Eye (tissue), 1 donor: ENCODE measurements around the gene IGFBP2.

Source experiments
- DNase-seq: peaks from one replicate; pipeline ENCODE4 v3.0.0-alpha.2; 2015

The IGFBP2 gene

DNA sequence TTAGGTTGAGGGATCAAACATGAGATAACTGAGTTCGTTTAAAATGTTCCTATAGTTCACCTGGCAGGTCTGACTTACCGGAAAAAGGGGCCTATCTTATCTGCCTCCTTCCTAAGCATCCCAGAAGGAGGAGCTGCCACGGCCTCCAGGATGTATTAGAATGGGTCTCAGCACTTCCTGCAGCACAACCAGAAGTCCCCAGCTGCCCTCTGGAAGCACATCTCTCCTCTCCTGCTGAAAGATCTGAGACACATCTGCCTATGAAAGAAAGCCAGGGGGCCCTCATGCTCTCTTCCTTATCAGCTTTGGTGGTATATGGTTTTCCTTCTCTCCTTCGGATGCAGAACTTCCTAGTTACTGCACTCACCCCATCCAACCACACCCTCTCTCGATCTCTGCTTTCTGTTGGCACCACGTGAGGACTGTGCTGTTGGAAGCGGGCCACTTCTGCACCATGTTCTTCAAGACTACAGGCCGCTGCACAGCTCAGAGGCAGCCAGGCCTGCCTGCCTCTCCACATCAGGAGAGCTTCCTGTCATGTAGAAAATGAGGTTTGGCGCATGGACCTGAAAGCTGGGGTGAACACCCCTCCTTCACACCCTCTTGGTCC, 55.6 kb downstream of the IGFBP2 start:
- no peak for DNase-seq

DNA sequence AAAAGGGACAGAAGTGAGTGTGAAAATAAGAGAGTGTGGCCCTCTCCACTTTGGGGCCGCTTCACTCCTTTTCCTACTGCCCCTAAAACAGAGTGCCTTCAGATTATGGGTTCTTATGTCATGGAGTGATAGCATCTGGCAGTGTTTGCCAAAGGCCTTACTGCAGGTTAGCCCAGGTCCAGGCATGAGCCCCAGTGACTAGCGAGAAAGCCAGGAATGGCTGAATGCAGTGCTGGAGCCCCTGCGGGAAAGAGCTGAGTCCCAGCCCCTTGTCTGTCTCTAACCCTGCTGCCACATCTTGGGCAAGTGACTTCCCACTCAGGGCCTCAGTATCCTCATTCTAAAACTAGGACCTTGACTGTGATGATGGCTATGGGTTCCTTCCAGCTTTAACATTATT, 56.2 kb downstream of the IGFBP2 start:
- no peak for DNase-seq

DNA sequence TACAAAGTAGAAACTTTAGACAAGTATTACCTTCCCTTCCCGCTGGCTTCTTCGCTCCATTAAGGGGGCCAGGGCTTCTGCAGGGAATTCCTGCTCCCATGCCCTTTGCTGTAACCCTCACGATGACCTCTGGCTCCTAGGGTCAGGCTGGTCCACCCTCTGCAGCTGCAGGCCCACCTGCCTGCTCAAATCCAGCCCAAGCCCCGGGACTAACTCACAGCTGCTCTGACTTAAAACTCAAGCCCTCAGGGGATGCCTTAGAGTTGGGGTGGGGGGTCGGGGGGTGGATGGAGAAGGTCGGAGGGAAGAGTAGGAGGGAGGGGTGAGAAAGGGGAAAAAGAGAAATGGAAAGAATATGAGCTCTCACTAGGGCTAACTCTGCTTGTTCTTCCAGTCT, 57.2 kb downstream of the IGFBP2 start:
- DNase-seq = no peak

DNA sequence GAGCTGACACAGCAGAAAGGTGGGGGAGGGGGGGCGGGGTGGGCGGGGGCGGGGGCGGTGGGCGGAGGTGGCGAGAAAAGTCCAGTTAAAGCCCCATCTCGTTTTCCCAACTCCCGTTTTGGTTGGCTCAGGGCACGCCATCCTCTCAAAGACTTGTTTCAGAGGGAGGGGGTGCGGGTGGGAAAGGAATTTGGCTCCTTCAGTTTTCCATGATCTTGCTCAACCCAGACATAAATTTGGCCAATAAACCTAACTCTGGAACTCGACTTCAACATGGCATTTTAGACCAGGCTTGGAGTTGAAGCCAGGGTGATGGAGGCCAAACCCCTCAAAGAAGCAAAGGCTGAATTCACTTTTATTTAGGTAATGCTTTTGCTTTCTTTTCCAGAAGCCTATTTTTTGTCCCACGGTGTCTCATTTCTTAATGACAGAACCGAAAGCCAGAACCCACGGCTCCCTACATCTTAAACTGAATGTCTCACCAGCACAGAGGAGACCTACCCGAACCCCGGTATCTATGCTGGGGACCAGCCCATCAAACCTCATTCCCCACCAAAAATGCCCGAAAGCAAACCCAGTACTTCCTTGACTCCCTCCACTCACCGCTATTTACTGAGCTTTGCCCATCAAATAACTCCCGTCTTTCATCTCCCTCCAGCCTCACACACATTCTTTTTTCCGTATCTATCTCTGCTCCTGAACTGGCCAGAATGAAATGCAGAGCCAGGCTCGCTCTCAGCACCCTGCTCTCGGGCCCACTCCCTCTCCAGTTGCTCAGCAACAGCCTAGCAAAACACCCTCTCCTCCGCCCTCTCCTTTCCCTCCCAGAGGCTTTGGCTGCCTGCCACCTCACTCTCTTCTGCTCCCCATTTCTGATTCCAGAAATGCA, 57.9 kb downstream of the IGFBP2 start:
- peak; percentile 94 for DNase-seq

DNA sequence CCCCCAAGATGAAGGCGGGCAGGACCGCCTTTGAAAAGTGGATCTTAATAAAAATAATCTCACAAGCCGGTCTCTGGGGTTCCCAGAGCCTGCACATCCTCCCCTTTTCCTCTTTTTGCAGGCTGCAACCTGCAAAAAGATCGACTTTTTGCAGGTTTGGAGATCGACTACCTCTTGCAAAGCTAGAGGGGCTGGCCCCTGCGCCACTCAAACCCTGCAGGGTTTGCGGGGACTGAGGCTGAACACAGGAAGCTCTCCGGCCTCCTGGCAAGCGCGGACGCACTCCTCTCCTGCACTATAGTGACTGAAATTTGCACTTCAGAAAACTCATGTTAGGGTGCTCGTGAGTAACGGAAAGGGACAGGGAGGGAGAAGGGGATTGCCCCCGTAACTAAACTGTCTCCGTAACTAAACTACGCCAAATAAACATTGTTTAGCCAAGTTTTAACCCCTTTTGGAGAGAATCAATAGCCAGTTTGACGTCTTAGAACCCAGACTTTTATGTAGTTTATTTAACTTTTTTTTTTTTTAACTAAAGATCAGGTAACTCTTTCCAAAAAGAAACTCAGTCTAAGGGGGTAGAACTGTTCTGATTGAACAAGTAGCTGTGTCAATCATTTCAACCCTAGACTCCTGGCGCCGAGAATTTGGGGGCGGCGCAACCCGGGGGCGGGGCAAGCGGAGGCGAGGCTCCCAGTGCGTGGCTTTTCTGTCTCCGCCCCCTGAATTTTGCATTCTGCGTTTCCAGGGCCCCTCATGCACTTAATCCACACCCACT, 59.6 kb downstream of the IGFBP2 start:
- peak; percentile 96 for DNase-seq

DNA sequence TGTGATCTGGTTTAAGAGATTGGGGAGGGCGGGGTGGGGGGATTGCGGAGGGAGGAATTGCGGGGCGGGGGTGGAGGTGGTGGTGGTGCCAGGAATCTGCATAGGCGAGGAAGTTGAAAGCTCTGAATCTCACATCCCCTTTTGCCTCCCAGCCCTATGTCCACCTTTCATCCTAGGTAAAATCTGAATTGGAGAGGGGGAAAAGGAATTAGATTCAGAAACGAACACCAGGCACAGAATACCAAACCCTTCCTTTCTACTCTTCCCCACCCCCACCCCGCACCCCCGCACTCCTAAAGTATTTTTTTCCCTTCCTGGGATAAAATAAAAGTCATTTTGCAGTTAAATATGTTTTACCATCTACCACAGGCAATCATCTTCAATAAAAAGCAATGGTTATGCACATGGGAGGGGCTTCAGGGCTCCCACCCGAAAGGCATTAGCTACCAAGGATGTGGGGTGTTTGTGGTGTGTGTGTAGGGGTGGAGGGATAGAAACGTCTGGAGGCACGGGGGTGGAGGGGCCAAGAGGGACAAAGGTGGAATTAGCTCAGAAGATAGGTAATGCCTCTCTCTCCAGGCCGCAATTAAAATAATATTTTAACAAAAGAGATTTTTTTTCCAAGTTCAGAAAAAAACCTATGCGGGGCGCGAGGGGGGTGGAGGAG, 60.3 kb downstream of the IGFBP2 start:
- DNase-seq = no peak

DNA sequence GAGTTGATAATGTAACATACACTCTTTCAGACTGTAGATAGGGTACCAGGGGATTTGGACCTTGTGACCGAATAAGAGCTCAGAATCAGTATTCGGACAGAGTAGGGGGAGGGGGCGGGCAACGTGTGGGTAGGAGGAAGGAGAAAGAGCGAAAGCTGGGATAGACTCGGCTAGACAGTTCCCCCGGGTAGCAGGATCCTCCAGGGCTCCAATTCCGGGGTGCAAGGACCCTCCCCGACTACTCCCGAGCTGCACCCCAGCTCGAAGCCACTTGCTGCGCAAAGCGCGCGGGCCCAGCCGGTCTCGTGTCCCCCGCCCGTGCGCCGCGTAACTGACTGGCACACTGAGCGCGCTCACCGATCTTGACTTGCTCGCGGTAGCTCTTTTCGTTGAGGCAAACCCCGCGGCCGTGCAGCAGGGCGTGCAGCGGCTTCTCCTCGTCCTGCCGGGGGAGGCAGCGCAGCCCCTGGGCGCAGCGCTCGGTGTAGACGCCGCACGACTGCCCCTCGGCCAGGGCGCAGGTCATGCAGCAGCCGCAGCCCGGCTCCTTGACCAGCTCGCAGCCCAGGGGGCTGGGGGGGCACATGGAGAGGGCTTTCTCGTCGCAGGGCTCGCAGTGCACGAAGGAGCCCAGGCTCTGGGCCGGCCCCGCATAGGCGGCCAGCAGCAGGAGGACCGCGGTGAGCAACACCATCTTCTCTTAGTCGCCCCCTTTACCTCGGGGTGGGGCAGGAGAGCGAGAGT, 61.0 kb downstream of the IGFBP2 start:
- peak; percentile 89 for DNase-seq

DNA sequence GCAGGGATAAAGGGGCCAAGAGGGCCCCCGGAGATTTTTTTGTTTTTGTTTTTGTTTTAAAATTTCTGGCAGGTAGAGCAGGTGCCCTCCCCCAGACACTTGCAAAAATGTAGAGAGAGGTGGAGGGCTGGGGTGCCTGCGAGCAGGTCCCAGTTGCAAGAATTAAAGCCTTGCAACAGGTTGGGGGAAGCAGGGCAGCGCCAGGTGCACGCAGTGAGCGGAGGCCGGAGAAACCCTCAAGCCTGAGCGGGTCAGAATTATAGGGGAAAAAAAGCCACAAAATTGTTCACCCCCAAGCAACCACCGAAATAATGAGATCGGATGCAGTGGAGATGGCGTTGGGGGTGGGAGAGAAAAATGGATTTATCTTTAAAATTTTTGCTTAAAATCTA, 61.6 kb downstream of the IGFBP2 start:
- peak; percentile 47 for DNase-seq

DNA sequence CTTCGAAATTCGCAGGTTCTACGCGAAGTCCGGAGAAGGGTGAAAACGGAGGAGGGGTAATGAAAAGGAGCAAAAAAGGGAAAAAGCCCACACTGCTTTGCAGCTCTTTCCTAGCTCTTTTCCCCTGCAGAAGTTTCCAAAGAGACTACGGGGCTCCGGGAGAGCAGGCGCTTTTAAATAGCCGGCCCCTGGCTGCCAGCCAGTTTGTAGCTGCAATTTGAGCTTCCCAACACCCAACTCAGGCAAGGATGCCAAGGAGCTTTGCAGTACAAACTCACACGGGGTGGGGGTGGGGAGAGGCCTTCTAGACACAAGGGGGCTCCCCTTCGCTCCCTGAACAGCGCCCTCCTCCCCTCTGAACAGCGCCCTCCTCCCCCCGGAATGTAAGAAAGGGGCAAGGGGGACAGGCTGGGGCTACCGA, 62.2 kb downstream of the IGFBP2 start, which contains the start of gene IGFBP5:
TSS of gene IGFBP5 (minus strand) at position 149 of the 421 bp plus-strand sequence. CDS start 774 bp downstream, outside the sequence.
- DNase-seq = peak; percentile 97

DNA sequence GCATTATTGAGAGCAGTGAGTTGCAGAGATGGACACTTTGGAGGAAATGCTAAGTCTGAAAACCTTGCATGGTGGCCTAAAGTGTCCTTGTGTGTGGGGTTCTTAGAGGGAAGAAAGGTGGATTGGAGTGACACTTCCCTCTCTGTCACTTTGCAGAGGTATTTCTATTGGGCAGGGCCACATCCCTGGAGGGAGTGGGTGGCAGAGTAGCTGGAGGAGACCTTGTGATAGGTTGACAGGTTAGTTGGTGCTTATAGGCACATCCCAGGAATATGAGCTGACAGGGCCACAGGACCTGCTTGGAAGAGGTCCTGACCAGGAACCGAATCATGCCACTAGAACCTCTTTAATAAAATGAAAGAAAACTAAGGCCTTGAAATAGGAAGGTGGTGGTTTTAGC, 63.1 kb downstream of the IGFBP2 start:
- DNase-seq = no peak

DNA sequence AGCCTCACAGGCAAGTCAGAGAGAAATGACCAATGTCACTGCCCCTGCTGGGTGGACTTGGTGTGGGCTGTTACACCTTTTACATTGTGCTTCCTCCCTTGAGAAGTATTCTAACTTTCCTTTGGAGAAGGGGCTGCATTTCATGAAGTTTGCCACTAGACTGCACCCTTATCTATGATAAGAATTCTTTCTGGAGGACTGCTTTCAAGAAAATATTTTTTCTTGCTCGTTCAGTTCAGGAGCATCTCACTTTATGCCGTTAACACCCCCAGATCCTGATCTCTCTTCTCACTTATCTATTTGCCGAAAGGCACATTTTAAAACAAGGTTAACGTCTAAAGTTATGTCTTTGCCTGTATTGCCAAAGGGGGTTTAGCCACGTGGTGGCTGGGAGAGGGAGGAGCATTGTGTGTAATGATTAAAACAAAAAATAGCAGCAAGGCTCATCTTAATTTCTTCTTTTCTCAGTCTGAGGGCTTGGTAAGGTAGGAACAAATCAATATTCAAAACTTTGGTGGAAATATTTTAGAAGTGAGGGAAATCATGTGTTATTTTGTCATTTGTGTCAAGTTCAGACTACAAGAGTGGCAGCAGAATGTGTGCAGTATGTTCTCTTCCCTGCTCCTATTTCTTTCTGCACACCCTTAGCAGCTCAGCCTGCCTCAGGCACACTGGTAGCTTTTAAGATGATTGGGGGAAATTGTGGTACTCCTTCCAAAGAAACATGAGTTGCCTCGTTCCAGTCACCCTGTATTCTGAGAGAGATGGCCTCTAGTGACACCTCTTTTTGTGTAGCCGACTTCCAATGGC, 63.7 kb downstream of the IGFBP2 start:
- peak; percentile 77 for DNase-seq

DNA sequence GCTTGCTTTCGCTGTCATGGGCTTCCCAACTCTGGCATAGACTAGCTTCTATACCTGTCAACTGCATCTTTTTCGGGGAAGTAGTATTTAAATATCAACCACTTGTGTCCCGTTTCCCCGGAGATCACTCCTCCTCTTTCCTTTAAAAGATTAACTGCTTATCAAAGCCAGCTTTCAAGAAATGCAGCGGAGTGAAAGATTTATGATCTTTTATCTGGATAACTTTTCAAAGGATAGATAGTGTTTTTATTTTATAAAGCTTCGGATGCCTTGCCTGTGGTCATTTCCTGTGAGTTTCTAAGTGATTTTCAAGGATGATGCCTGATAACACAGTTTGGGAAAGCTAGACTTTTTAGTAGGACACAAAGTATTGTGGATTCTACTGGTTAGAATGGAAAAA, 65.1 kb downstream of the IGFBP2 start:
- no peak for DNase-seq

DNA sequence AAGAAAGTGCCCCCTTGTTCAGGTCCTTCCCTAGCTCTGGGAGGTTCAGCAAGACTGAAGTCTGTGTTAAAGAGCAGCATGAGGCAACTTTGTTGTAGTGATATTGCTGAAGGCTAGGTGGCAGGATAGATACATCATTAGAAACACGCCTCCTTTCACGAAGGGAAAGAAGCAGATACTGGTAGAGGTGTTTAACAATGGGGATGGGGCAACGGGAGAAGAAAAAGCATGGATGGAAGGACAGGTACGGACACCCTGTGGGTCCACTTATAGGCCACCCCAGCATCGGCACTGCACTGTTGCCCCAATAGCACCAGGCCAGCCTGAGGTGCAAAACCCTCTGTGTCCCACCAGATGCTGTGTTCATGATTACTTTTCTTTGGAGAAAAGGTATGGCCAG, 65.7 kb downstream of the IGFBP2 start:
- DNase-seq = peak; percentile 86

DNA sequence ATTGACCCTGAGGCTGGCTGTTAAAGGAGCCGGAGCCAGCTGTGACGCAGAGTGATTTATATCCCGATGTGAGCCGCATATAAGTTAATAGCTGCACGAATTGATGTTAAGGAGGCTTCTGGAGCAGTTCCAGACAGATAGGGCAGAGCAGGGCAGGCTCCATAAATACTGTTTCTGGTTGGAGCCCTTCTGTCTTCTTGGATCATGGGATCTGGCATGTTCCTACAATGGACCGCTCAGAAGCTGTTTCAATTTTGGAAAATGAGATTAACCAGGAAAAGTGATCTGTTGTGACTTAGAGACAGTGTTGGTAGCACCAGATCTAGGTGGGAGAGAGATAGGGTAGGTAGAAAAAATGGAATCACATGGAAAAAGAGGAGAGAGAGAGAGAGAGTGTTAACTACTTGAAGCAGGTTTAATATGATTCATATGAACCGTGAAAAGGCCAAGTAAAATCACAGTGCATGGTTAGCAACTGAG, 66.9 kb downstream of the IGFBP2 start:
- DNase-seq = peak; percentile 49

DNA sequence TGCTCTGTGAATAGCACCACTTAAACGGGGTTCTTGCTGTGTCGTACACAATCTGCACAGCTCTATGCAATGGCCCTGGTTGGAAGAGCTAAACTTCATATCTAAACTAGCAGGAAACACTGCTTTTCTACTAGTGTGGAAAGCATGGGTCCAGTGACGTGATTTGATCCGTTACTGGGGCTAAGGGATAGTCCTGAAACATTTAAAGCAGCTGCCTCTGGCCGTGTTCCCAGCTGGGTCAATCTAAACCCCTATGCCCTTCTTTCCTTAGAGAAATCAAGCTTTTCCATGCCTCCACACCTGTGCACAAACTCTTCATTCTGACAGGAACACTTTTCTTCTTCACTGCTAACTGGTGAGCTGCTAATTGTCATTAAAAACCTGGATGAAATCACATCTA, 67.6 kb downstream of the IGFBP2 start:
- peak; percentile 43 for DNase-seq

DNA sequence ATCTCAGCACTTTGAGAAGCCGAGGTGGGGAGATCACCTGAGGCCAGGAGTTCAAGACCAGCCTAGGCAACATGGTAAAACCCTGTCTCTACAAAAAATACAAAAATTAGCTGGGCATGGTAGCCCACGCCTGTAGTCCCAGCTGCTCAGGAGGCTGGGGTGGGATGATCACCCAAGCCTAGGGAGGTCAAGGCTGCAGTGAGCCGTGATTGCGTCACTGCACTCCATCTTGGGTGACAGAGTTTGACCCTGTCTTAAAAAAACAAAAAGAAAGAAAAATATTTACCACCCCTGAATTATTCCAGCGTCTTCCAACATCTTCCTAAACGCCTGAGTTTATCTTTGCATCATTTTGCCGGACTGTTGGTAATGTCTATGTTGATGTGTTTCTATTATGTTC, 68.3 kb downstream of the IGFBP2 start:
- no peak for DNase-seq

DNA sequence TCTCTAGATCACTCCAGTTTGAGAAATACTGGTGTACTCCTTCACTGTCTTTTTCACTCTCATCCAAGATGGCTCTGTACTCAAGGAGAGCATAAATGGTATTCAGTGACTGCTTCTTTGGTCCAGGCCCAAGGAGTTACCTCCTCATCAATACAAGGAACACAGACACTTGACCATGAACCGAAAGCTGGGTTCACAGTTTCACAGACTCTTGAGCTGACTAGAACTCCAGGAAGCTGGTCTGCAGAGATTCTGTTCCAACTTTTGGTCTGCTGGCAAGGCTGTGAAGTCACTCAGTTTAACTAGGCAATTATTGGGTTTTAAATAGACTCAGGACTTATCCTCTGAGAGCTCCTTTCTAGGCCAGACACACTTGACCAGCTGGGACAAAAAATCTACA, 69.5 kb downstream of the IGFBP2 start:
- no peak for DNase-seq

DNA sequence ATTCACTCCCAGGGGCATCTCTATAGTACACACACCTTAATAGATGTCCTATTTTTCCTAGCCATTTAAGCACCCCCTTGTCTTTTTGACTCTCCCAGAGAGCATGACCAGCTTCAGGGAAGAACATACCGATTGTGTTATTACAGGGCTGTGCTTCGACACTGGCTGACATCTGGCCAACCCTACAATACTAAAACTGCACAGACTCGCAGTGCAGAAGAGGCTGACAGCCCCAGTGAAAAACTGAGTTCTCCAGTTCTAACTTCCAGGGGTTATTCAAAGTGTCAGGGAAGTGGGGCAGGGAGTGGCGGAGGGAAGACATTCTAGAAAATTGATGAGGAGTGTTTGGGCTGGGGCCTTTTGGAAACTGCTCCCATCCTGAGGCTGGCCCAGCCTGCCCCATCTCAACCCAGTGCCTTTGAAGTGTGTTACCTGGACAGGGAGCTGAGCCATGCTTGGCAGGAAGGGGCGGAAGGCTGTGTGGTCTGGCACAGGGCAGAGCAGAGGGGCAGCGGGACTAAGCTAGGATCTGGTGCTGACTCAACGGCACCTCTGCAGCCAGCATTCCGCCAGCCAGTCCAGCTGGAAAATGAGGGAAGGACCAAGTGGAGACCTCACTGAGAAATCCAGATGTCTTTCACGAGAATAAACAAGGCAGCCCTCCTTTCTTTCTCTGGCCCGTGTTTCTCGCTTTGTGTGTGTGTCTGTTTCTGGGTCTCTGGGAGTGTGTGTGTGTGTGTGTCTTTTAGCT, 77.5 kb downstream of the IGFBP2 start:
- DNase-seq = peak; percentile 42

DNA sequence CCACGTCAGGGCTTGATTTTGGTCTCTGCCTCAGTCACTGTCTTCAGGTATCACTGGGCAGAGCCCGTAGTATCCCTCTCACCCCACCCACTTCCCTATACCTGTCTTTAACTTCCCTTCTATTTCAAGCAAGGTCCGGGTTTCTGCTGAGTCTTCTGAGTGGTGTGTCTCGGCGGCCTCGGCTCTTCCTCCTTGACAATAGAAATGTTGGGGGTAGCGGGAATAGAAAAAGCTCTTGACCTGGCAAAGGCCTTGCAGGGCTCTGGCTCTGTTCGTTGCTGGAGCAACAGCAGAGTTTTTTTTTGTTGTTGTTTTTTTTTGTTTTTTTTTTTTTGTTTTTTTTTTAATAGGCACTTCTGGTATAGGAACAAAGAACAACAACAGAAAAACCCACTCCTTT, 78.1 kb downstream of the IGFBP2 start:
- no peak for DNase-seq

DNA sequence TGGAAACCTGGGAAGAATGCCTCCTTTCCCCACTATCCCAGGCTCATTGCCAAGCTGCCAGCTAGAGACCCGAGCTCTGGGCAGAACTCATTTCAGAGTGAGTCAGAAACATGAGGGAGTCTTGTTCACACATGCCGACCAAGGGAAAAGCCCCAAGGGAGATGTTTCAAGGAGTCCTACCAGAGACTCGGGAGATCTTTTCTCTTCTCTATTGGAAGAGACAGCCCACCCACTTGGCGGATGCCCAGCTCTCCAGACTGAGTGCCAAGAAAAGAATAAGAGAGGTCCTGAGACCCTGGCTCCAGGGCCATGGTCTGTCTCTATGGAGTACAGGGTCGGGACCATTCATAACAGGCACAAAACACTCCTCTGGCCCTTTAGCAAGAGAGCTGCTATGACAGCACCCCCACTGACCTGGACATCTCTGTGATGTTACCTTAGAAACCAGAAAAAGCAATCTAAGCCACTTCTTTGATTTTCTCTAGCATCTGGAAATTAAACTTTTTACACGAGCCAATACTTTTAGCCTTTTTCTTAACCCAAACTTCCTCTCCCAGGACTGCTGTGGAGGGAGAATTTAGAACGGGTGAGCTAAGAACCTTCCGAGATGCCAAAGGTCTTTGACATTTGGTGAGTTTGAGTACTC, 80.6 kb downstream of the IGFBP2 start:
- peak; percentile 51 for DNase-seq
